ENCODE results near the gene CELA2B.
"Not testable (repeated sequence)": the region's sequence is repeated elsewhere in the genome, so short reads cannot be mapped to it uniquely, and the experiment has no call there.

The CELA2B gene

DNA sequence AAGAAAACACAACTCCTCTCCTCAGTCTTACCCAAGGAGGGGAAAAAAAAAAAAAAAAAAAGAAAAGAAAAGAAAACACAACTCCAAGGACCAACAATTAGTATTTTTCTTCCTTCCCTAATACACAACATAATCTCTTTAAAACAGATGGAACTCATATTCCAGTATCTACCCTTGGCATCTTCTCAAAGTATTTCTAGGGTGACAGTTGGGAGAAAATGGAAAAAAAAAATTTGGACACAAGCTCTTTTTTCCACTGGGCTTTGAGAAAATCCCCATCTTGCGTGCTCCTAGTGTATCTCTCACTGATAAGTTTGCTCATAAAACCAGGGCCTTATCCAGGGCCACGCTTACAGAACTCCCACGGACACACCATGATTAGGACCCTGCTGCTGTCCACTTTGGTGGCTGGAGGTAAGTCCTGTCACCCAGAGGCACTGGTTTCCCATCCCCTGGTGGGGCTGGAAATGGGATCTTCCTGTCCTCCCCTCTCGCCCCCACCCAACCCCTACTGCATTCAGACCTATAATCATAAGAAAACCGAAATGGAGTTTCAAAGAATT, at the start of gene CELA2B:
Gene CELA2B (plus strand): TSS at position 353 of the 563 bp plus-strand sequence. CDS start 22 bp downstream, at position 375.
- DNase-seq = no peak

DNA sequence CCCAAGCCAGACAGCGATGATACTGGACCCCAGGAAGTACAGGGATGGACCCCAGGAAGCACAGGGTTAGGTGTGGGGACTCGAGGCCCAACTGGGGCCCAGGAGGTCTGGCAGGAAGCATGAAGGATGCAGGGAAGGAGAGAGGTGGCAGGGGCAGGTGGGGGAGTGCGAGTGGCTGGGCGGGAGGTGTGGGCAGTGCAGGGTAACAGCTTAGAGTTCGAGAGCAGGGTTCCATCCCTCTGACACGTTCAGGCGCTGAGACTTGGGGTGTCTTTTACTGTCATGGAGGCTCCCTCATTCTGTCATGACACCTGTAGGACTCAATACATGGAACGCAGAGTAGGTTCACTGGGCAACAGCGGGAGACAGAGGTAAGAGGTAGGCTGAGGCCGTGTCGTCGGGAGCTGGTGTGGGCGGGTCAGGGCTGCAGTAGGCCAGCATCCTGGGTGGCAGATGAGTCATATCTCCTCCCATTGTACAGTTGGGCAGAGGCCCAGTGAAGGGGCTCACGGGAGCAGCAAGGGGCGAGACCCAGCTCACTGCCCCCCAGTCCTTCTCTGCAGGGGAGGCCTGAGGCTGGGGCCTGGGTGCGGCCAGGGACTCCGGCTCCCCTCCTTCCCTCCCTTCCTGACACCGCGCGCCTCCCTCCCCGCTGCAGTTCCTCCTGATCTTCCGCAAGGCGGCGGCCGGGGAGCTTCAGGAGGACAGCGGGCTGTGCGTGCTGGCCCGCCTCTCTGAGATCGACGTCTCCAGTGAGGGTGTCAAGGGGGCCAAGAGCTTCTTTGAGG, 49.2 kb upstream of the CELA2B start:
- no peak for DNase-seq

GRCh38 chr1:15427280-15427666, 48.6 kb upstream of the CELA2B start:
- no peak for DNase-seq

DNA sequence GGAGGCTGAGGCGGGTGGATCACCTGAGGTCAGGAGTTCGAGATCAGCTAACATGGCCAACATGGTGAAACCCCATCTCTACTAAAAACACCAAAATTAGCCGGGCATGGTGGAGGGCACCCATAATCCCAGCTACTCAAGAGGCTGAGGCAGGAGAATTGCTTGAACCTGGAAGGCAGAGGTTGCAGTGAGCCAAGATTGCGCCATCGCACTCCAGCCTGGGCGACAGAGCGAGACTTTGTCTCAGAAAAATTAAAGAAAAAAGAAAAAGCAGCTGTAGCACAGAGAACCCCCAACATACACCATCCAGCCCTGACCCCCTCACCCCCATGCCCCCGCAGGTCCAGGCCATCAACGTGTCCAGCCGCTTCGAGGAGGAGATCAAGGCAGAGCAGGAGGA, 47.7 kb upstream of the CELA2B start:
- not testable (repeated sequence) for DNase-seq

DNA sequence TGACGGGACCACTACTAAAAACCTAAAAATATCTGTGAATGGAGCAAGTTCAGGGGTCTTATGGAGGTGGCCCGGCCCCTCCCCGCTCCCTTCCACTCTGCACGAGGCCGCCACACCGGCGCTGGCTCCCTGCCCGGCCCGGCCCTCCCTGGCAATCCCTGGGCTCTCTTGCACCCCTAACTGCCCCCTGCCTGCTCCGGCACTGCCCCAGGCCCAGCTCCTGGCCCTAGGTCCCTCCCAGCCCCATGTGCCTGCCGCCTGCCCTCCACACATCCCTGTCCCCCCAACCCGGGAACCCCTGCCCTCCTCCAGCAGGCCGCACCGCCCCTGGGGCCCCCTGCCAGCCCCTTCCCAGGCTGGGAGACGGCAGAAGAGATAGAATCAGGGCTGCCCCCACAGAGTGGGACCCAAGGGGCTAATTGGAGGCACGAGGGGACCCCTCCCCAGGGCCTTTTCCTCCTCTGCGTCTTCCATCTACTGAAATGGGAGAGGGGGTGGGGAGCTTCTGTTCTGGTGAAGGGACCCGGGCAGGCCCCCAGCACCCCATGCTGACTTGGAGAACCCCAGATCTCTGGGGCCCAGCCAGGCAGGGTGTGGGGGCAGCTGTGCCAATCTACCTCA, 47.0 kb upstream of the CELA2B start:
- no peak for DNase-seq

- DNase-seq = no peak
These were observed 46.2 kb upstream of the CELA2B start for GRCh38 chr1:15429701-15430149.

DNA sequence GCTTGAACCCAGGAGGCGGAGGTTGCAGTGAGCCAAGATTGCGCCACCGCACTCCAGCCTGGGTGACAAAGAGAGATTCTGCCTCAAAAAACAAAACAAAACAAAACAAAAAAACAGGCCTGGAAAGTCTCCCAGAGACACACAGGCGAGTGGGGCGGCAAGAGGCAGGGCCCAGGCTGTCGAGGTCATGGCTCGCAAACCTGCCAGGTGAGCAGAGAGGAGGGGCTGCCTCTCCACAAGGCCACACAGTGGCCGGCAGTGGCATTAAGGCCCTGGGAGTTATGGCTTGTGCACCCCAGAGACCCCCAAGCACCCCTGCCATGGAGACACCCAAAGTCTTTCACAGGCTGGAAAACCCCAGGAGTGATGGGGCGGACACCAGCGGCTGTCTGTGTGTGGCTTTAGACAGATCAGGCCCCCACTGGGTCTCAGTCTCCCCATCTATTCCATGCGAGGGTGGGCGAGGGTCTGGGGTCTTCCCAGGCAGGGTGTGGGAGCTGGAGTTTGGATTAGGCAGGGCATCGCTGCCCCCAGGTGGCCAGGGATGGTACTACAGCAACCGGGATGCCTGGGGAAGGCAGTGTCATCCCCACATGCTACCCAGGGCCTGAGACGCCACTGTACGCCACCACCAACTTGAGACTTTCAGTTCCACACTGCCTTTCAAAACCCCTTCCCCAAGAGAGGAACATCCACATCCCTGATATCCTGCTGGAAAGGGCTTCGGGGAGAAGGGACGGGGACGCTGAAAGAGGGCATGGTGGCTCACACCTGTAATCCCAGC, 44.9 kb upstream of the CELA2B start:
- DNase-seq = peak; percentile 92

GRCh38 chr1:15431571-15431948, 44.3 kb upstream of the CELA2B start:
- DNase-seq = no peak

DNA sequence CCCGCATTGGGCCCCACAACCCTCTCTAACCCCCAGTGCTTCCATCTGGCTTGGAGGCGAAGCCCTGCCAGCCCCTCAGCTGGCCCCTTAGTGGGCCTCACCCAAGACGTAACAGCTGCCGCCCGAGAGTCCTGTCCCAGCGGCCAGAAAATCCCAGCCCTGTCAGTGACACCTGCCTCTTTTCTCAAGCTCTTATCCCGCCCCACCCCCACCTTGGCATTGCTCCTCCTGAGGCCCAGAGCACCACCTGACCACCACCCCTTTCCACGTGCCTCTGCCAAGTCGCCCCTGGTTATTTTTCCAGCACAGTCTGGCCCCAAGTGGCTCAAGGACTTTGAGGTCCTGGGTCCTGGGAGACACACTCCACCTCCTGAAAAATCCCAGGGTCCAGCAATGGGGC, 43.6 kb upstream of the CELA2B start:
- no peak for DNase-seq

- no peak for DNase-seq
These were observed 42.4 kb upstream of the CELA2B start for GRCh38 chr1:15433471-15433870.

GRCh38 chr1:15434739-15435138, 41.2 kb upstream of the CELA2B start:
- DNase-seq = not testable (repeated sequence)

- DNase-seq = no peak
These were observed 40.4 kb upstream of the CELA2B start for GRCh38 chr1:15435239-15436077.

GRCh38 chr1:15436881-15437442, 38.9 kb upstream of the CELA2B start:
- no peak for DNase-seq

DNA sequence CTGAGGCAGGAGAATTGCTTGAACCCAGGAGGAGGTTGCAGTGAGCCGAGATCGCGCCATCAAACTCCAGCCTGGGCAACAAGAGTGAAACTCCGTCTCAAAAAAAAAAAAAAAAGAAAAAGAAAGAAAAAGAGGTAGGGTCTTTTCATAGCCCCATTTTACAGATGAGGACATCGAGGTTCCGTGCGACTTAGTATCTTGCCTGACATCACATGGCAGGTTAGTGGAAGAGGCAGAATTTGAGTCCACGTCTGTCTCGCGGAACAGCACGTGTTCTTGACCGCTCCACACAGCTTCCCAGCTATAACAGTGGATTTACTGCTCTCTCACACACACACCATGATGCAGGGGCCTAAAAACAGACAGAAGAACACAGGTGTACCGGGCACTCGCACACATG, 36.6 kb upstream of the CELA2B start:
- DNase-seq = no peak

DNA sequence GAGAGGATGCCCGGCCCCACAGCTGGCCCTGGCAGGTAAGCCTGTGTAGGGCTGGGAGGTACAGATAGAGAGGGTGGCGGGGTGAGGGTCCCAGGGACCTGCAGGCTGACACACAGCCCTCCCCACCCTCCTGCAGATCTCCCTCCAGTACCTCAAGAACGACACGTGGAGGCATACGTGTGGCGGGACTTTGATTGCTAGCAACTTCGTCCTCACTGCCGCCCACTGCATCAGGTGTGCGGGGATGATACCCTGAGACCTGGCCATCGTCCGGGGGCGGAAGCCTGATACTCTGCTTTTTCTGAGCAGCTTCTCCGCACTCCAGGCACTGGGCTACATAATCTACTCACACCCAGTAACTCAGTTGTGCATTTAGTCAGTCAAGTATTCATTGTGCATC, 35.5 kb upstream of the CELA2B start:
- DNase-seq = no peak

GRCh38 chr1:15441247-15441646, 34.7 kb upstream of the CELA2B start:
- no peak for DNase-seq

DNA sequence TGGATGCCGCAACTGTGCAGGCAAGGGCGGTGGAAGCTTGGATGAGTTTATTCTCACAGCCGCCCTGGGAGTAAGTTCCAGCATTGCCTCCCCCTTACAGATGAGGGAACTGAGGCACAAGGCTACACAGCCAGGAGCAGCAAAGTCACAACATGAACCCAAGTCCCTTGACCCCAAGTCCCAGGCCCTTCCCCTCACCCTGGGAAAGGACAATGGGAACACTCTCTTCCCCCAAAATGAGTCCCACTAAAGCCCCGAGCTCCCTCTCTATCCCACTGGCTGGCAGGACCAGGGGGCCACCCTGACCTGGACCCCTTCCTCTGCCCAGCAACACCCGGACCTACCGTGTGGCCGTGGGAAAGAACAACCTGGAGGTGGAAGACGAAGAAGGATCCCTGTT, 33.8 kb upstream of the CELA2B start:
- no peak for DNase-seq

DNA sequence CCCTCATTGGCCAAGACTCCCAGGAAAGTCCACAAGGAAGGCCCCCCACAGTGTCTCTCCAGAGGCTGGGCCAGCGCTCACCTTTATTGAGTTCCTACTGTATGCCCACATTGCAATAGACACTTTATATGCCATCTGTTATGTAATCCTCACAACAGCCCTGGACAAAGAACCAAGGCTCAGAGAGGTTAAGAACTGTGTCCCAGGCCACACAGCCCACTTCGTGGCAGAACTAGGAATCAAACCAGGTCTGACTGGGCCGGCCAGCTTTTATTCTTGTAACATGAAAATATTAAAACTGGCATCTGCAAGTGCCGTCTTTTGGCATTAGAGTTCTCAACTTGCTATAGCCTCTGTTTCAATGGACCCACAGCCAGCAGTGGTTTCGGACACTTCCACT, 33.1 kb upstream of the CELA2B start:
- no peak for DNase-seq

DNA sequence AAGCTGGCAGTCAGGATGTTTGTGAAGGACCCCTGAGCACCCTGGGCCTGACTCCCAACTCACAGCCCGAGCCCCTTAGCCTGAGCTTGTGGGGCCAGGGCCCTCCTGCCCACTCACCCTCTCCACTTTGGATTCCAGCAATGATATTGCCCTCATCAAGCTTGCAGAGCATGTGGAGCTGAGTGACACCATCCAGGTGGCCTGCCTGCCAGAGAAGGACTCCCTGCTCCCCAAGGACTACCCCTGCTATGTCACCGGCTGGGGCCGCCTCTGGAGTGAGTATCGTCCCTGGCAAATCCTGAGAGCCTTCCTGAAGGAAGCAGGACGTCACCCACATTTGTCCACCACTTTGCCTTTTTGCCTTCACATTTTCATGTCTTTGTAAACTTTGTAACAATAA, 32.6 kb upstream of the CELA2B start:
- no peak for DNase-seq

GRCh38 chr1:15444468-15445389, 31.2 kb upstream of the CELA2B start:
- DNase-seq = no peak
